Cardiac fibroblast (primary cell): ENCODE measurements around the gene TNS1.

ENCODE experiments used
- DNase-seq, 2 donors: peaks; one replicate each; pipeline versions ENCODE4 v3.0.0 to v3.0.0-alpha.2; 2010; ENCODE audit warnings: low read depth in 2 of 2
- H3K4me3 ChIP-seq, 2 donors: replicated peaks in 1 of 2; 1 replicate in 1 of 2; 2 replicates in 1 of 2; pipeline ENCODE4 v1.5.1; 2011; ENCODE audit warnings: low read depth in 2 of 2, low read length in 2 of 2, mild to moderate bottlenecking in 2 of 2, moderate library complexity in 1 of 2
- TF ChIP-seq, protein P1 (sequence below): IDR thresholded peaks from one replicate; pipeline ENCODE4 v1.5.1; 2011; ENCODE audit warnings: low read depth, mild to moderate bottlenecking, low read length, inconsistent platforms

Gene TNS1

DNA sequence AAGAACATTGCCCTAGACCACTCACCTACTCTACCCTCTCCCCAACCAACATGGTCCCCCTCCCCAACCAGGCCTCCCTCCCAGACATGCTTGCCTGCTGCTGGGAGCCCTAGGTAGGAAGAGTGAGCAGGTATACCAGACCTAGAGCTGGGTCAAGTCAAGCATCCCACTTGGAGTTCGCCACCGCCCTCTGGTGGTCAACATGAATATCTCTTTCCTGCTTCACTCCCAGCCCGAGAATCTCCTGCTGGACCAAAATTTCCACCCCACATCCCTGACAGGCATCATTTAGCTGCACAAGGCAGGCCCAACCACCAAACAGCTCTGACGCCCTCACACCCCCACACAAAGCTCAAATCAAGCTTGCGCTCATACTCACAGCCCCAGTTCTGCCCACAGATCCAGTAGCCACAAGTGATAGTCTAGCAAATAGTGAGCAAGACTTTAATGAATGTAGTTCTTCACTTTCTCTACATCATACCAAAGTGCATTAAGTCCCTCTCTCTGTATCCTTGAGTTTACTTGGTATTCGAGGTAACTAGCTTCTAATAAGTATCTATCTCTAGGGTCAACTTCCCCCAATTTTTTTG lies 116.0 kb downstream of the TNS1 start:
- H3K4me3 ChIP-seq = no peak overlapping the region
- DNase-seq = peak; percentile 82 to 84
- TF ChIP-seq, protein P1, sequence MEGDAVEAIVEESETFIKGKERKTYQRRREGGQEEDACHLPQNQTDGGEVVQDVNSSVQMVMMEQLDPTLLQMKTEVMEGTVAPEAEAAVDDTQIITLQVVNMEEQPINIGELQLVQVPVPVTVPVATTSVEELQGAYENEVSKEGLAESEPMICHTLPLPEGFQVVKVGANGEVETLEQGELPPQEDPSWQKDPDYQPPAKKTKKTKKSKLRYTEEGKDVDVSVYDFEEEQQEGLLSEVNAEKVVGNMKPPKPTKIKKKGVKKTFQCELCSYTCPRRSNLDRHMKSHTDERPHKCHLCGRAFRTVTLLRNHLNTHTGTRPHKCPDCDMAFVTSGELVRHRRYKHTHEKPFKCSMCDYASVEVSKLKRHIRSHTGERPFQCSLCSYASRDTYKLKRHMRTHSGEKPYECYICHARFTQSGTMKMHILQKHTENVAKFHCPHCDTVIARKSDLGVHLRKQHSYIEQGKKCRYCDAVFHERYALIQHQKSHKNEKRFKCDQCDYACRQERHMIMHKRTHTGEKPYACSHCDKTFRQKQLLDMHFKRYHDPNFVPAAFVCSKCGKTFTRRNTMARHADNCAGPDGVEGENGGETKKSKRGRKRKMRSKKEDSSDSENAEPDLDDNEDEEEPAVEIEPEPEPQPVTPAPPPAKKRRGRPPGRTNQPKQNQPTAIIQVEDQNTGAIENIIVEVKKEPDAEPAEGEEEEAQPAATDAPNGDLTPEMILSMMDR = peak; percentile 74

GRCh38 chr2:217886091-217886490 lies 116.7 kb downstream of the TNS1 start:
- no peak overlapping the region for H3K4me3 ChIP-seq
- no peak for DNase-seq
- TF ChIP-seq, protein P1 = no peak

- DNase-seq = no peak
- H3K4me3 ChIP-seq = no peak overlapping the region
Measured at GRCh38 chr2:217884985-217885384, 117.8 kb downstream of the TNS1 start.

DNA sequence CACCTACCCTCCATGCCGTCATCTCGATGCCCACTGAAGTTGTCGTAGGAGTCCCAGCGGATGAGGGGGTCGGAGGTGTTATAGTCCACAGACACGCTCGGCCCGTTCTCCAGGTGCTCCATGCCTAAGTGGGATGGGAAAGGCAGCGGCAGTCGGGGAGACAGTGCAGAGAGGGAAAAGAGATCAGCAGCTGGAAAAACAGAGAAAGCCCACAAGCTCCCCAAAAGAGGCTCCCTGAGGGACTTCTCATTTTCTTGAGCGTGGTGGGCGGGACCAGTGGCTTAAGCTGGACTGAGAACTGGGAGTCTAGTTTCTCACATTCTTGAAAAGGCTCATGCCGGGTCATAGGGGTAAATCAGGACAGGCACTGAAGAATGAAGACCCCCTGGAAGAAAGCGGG lies 121.9 kb downstream of the TNS1 start:
- no peak overlapping the region for H3K4me3 ChIP-seq
- TF ChIP-seq, protein P1 = no peak
- DNase-seq = no peak

More at GRCh38 chr2:217884985-217885384, 117.8 kb downstream of the TNS1 start:
- TF ChIP-seq, protein P1 = no peak

DNA sequence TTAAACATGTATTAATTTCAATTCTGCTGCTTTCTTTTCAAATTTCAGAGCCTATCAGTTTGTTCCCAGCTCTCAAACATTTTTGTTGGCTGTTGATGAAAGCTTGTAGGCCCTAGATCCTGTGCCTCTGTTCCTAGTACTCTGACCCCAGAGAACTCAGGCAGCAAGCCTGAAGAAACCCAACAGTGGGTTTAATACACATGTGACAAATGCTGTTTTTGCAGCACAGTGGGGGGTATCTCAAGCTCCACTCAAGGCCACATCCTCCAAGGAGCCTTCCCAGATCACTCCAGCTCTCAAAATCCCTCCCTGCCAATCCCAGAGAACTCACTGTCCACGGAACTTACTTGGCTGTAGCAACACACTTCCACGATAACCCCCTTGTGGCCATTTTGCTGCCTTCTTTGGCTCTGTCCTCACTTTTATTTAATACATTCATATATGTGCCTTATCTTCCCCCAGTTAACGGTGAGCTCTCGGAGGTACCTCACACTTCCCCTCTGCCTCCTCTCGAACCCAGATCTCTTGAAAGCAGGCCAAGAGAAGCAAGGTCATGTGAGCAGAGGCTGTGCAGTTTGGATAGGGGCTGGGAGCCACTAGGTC lies 122.4 kb downstream of the TNS1 start:
- TF ChIP-seq, protein P1 = peak; percentile 6
- no peak overlapping the region for H3K4me3 ChIP-seq
- no peak for DNase-seq

DNA sequence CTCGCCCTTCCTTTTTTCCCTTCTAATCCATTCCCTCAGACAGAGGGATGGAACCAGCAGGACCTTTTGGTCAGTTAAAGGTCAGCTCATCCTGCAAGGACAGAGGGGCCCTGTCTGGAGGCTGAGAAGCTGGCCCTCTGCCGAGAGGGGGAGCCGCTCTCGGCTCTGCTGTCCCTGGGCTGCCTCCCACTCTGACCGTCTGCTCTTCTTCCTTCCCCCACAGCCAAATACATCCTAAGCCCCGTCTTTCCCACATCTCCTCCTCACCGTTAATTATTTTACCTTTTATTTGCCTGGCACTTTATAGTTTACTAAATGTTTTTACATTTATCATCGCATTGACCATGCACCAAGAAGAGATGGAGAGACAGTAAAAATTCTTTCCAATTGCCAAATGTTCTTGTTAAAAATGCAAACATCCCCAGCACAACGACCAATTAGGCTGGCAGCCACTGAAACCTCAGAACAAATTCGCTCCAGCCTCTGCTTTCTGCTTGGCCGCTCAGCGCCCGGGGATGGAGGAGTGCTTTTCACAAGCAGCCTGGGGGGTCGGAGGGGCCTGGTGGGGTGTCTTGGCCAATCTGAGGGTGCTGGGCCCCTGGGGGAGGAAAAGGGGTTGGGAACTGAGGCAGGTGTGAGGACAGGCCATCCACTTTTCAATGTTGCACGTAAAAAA lies 123.7 kb downstream of the TNS1 start:
- H3K4me3 ChIP-seq = no peak overlapping the region
- TF ChIP-seq, protein P1 = no peak
- no peak for DNase-seq
